GM23338 (cell line): ENCODE results near the gene FBXO11. TPM values are rescaled to one million over a fixed set of nuclear protein-coding genes. Genes with fewer than 3 reads are reported as not detected.

Experiments
- ATAC-seq: fragments of 200-7000 bp; cut with Tn5 transposase; 3 replicates; pipeline ENCODE4 v1.9.1; 2020
- DNase-seq: peaks from one replicate; pipeline ENCODE4 v3.0.0-alpha.2; 2015; ENCODE audit warnings: low spot score
- H2AFZ ChIP-seq: fragments of 200-600 bp; sonication (generic); 2 replicates; pipeline ENCODE4 v1.8.0; 2016; ENCODE audit warnings: antibody characterized with exemption, mild to moderate bottlenecking, moderate library complexity
- H3F3A ChIP-seq: fragments of 200-600 bp; sonication (generic); replicated peaks from 2 replicates; pipeline ENCODE4 v1.8.0; 2017; ENCODE audit warnings: antibody characterized with exemption, mixed run types, low read depth
- H3K27ac ChIP-seq: fragments of 200-600 bp; sonication (generic); 2 replicates; pipeline ENCODE4 v1.6.1; 2016; ENCODE audit warnings: low read depth
- H3K27me3 ChIP-seq: fragments of 200-600 bp; sonication (generic); 2 replicates; pipeline ENCODE4 v1.8.0; 2016; ENCODE audit warnings: mild to moderate bottlenecking, mixed run types, moderate library complexity; ENCODE audit not compliant: insufficient read depth
- H3K36me3 ChIP-seq: fragments of 200-600 bp; sonication (generic); 2 replicates; pipeline ENCODE4 v1.8.0; 2016; ENCODE audit warnings: mild to moderate bottlenecking; ENCODE audit not compliant: insufficient read depth
- H3K4me1 ChIP-seq: fragments of 200-600 bp; sonication (generic); 2 replicates; pipeline ENCODE4 v1.8.0; 2016; ENCODE audit warnings: mild to moderate bottlenecking, moderate library complexity; ENCODE audit not compliant: insufficient read depth
- H3K4me2 ChIP-seq: fragments of 200-600 bp; sonication (generic); 2 replicates; pipeline ENCODE4 v1.7.1; 2017; ENCODE audit warnings: mixed run types
- H3K4me3 ChIP-seq: fragments of 200-600 bp; sonication (generic); 2 replicates; pipeline ENCODE4 v1.6.1; 2016; ENCODE audit warnings: mixed run types
- H3K79me2 ChIP-seq: fragments of 200-600 bp; sonication (generic); replicated peaks from 2 replicates; pipeline ENCODE4 v1.8.0; 2017; ENCODE audit warnings: mild to moderate bottlenecking; ENCODE audit not compliant: insufficient read depth
- H3K9me2 ChIP-seq: fragments of 200-600 bp; sonication (generic); 2 replicates; pipeline ENCODE4 v1.8.0; 2017; ENCODE audit not compliant: insufficient read depth
- H4K20me1 ChIP-seq: fragments of 200-600 bp; sonication (generic); replicated peaks from 2 replicates; pipeline ENCODE4 v1.8.0; 2017; ENCODE audit warnings: mild to moderate bottlenecking; ENCODE audit not compliant: insufficient read depth
- H3K27ac Mint-ChIP-seq: 2 replicates; pipeline ENCODE4 v1.8.0; 2020; ENCODE audit warnings: inconsistent platforms, mild to moderate bottlenecking, moderate library complexity, mixed read lengths
- H3K27me3 Mint-ChIP-seq: 3 replicates; pipeline ENCODE4 v1.8.0; 2022; ENCODE audit warnings: low read depth, mild to moderate bottlenecking, moderate library complexity, mixed read lengths, inconsistent platforms; ENCODE audit not compliant: insufficient read depth, poor library complexity
- H3K36me3 Mint-ChIP-seq: 3 replicates; pipeline ENCODE4 v1.8.0; 2021; ENCODE audit warnings: low read depth, mild to moderate bottlenecking, inconsistent platforms, moderate library complexity, mixed read lengths
- H3K4me1 Mint-ChIP-seq: 3 replicates; pipeline ENCODE4 v1.8.0; 2020; ENCODE audit warnings: mild to moderate bottlenecking, inconsistent platforms, mixed read lengths
- H3K4me3 Mint-ChIP-seq: 3 replicates; pipeline ENCODE4 v1.8.0; 2021; ENCODE audit warnings: moderate library complexity, mild to moderate bottlenecking, inconsistent platforms, mixed read lengths
- H3K9me3 Mint-ChIP-seq: 3 replicates; pipeline ENCODE4 v1.8.0; 2020; ENCODE audit warnings: moderate library complexity, mild to moderate bottlenecking, inconsistent platforms, mixed read lengths
- CREB1 ChIP-seq: fragments of 250-450 bp; sonication (Bioruptor Pico); IDR thresholded peaks from 2 replicates; pipeline ENCODE4 v1.5.0; 2020; ENCODE audit warnings: low read depth, mild to moderate bottlenecking, moderate library complexity
- ETS1 ChIP-seq: IDR thresholded peaks from 2 replicates; pipeline ENCODE4 v1.6.1; 2016; ENCODE audit warnings: antibody characterized with exemption
- EZH2 ChIP-seq: fragments of 200-600 bp; sonication (generic); IDR thresholded peaks from one replicate; pipeline ENCODE4 v1.8.0; 2017; ENCODE audit warnings: antibody characterized with exemption, mild to moderate bottlenecking, low read depth; ENCODE audit not compliant: unreplicated experiment
- EZH2phosphoT487 ChIP-seq: fragments of 200-600 bp; sonication (generic); IDR thresholded peaks from one replicate; pipeline ENCODE4 v1.8.1; 2018; ENCODE audit warnings: antibody characterized with exemption; ENCODE audit not compliant: unreplicated experiment
- JUNB ChIP-seq: IDR thresholded peaks from one replicate; pipeline ENCODE4 v1.6.1; 2016; ENCODE audit warnings: antibody characterized with exemption; ENCODE audit not compliant: unreplicated experiment
- NANOG ChIP-seq: IDR thresholded peaks from 2 replicates; pipeline ENCODE4 v1.6.1; 2016; ENCODE audit warnings: antibody characterized with exemption, borderline replicate concordance
- STAT1 ChIP-seq: IDR thresholded peaks from one replicate; pipeline ENCODE4 v1.6.1; 2016; ENCODE audit warnings: antibody characterized with exemption; ENCODE audit not compliant: unreplicated experiment
- ZNF114 ChIP-seq: fragments of 250-450 bp; sonication (Bioruptor Pico); IDR thresholded peaks from 2 replicates; pipeline ENCODE4 v1.5.0; 2020; ENCODE audit warnings: mild to moderate bottlenecking, moderate library complexity
- ZNF331 ChIP-seq: fragments of 250-450 bp; sonication (Bioruptor Pico); IDR thresholded peaks from 2 replicates; pipeline ENCODE4 v1.5.0; 2020; ENCODE audit warnings: low read depth, mild to moderate bottlenecking, moderate library complexity
- ZNF462 ChIP-seq: fragments of 250-450 bp; sonication (Bioruptor Pico); IDR thresholded peaks from 2 replicates; pipeline ENCODE4 v1.5.0; 2020; ENCODE audit warnings: mild to moderate bottlenecking, moderate library complexity
- polyA plus RNA-seq: library from polyadenylated mRNA; unstranded; fragments of >200 nt; fragmentation: Nextera tagmentation; extraction: Ambion mirVana; gene quantifications from 2 replicates; pipeline ENCODE4 v1.2.1, GENCODE V29; 2016
- total RNA-seq: library from RNA; depleted of rRNA; stranded (reverse); fragments of >200 nt; shearing (Covaris generic); gene quantifications from 2 replicates; pipeline ENCODE4 v1.2.3, GENCODE V29; 2014

The FBXO11 gene
- total and polyA plus RNA-seq, 2 experiments from 2014 or later = 21.5 to 52.7 TPM

DNA sequence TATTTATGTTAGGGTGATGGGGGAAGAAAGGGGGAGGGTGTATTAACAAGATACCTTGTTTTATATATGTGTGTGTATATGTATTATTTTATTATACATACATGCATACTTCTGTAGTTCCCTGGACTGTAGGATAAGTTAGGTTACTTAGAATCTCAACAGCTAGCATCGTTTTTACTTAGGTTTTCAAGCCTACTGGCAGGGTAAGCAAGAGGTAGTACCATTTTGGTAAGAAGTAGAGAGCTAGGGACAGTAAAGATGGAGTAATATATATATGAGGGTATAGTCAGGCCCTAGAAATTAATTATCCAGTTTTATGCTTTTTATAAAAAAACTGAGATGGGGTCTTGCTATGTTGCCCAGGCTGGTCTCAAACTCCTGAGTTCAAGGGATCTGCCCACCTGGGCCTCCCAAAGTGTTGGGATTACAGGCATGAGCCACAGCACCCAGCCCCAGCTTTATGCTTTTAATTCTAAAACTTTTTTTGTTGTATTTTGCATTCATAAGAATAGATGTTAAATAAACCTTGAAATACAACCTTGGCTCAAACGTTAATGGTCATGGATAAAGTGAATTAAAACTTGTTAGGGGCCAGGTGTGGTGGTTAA is 110.1 kb downstream of the FBXO11 start:
- peaks cover 80% of the 10 kb centered on the region for H3K36me3 ChIP-seq
- H3K9me3 Mint-ChIP-seq = 0 out of 3 replicates have a peak, but pooled peaks cover 2% of the 10 kb centered on the region
- H3K4me3 Mint-ChIP-seq = no peak overlapping the region
- H3K4me3 ChIP-seq = no peak overlapping the region
- no peaks in the 10 kb centered on the region for H3K9me2 ChIP-seq
- no peaks in the 10 kb centered on the region for H3K27me3 ChIP-seq
- ATAC-seq (no peak), DNase-seq (no peak)
- H3K27me3 Mint-ChIP-seq = peaks cover 6% of the 10 kb centered on the region
- no peak overlapping the region for H3K27ac ChIP-seq
- H3K36me3 Mint-ChIP-seq = peaks cover 88% of the 10 kb centered on the region
- no peaks in the 10 kb centered on the region for H3K4me1 Mint-ChIP-seq
- peaks cover 84% of the 10 kb centered on the region for H4K20me1 ChIP-seq
- H2AFZ ChIP-seq = no peak overlapping the region
- peaks cover 24% of the 10 kb centered on the region for H3F3A ChIP-seq
- peaks cover 100% of the 10 kb centered on the region for H3K79me2 ChIP-seq
- H3K4me2 ChIP-seq = no peak overlapping the region
- no peak overlapping the region for H3K27ac Mint-ChIP-seq
- TF ChIP-seq ZNF114 (CRISPR knock-in tag) (no peak), STAT1 (no peak), EZH2 (no peak), ZNF462 (CRISPR knock-in tag) (no peak), ETS1 (no peak), EZH2phosphoT487 (no peak), ZNF331 (CRISPR knock-in tag) (no peak), JUNB (no peak), NANOG (no peak), CREB1 (CRISPR knock-in tag) (no peak)
- no peaks in the 10 kb centered on the region for H3K4me1 ChIP-seq
